Karpas-422 (cell line): Measurements from ENCODE around the gene GALNT12. TPM values are rescaled to one million over a fixed set of nuclear protein-coding genes. Genes with fewer than 3 reads are reported as not detected.

ENCODE experiments used
- DNase-seq: peaks from one replicate; pipeline ENCODE4 v3.0.0-alpha.2; 2015
- H2AFZ ChIP-seq: fragments of 200-600 bp; sonication (generic); 2 replicates; pipeline ENCODE4 v1.6.1; 2014; ENCODE audit warnings: antibody characterized with exemption, low read length, mixed read lengths
- H3K27ac ChIP-seq: fragments of 200-600 bp; sonication (generic); 2 replicates; pipeline ENCODE4 v1.5.1; 2014; ENCODE audit warnings: mild to moderate bottlenecking, low read length, moderate library complexity
- H3K27me3 ChIP-seq: fragments of 200-600 bp; sonication (generic); 2 replicates; pipeline ENCODE4 v1.6.1; 2014; ENCODE audit warnings: low read length, mixed read lengths
- H3K36me3 ChIP-seq: fragments of 200-600 bp; sonication (generic); 2 replicates; pipeline ENCODE4 v1.6.1; 2014; ENCODE audit warnings: low read length, mixed read lengths; ENCODE audit not compliant: insufficient read depth
- H3K4me1 ChIP-seq: fragments of 200-600 bp; sonication (generic); 2 replicates; pipeline ENCODE4 v1.6.1; 2014; ENCODE audit warnings: mild to moderate bottlenecking, low read length, mixed read lengths
- H3K4me2 ChIP-seq: fragments of 200-600 bp; sonication (generic); 2 replicates; pipeline ENCODE4 v1.6.1; 2014; ENCODE audit warnings: low read length, low read depth, mild to moderate bottlenecking; ENCODE audit not compliant: poor library complexity, severe bottlenecking
- H3K4me3 ChIP-seq: fragments of 200-600 bp; sonication (generic); 2 replicates; pipeline ENCODE4 v1.5.1; 2014; ENCODE audit warnings: mild to moderate bottlenecking, antibody characterized with exemption, low read length, mixed read lengths
- H3K79me2 ChIP-seq: fragments of 200-600 bp; sonication (generic); 2 replicates; pipeline ENCODE4 v1.6.1; 2014; ENCODE audit warnings: mild to moderate bottlenecking, low read length, mixed read lengths
- H3K9ac ChIP-seq: fragments of 200-600 bp; sonication (generic); 2 replicates; pipeline ENCODE4 v1.6.0; 2014; ENCODE audit warnings: low read length
- H3K9me2 ChIP-seq: fragments of 200-600 bp; sonication (generic), shearing (Covaris generic); replicated peaks from 2 replicates; pipeline ENCODE4 v1.6.0; 2014; ENCODE audit warnings: mild to moderate bottlenecking, low read length, moderate library complexity; ENCODE audit not compliant: insufficient read depth
- H3K9me3 ChIP-seq: fragments of 300-700, 200-600 bp; sonication (generic); 2 replicates; pipeline ENCODE4 v1.6.1; 2014; ENCODE audit warnings: low read length, mixed read lengths
- H4K20me1 ChIP-seq: fragments of 200-600 bp; sonication (generic); 2 replicates; pipeline ENCODE4 v1.6.1; 2014; ENCODE audit warnings: mild to moderate bottlenecking, antibody characterized with exemption, low read length, low read depth; ENCODE audit not compliant: insufficient read depth
- total RNA-seq: library from RNA; depleted of rRNA; stranded (reverse); fragments of >200 nt; shearing (Covaris generic); gene quantifications from 2 replicates; pipeline ENCODE4 v1.2.3, GENCODE V29; 2014; ENCODE audit warnings: low replicate concordance

Gene GALNT12
- total RNA-seq, 1 experiment from 2014 or later, result 14.9 TPM

- Histone ChIP-seq H3K9me3 (no peaks in the 10 kb centered on the region), H3K9ac (no peak overlapping the region), H3K9me2 (no peaks in the 10 kb centered on the region), H3K27ac (no peak overlapping the region), H3K79me2 (no peaks in the 10 kb centered on the region), H4K20me1 (no peaks in the 10 kb centered on the region), H3K27me3 (no peaks in the 10 kb centered on the region), H3K4me3 (no peak overlapping the region), H2AFZ (no peak overlapping the region), H3K4me2 (no peak overlapping the region), H3K4me1 (peaks cover 21% of the 10 kb centered on the region), H3K36me3 (no peaks in the 10 kb centered on the region)
- DNase-seq, result no peak
Measured at GRCh38 chr9:98880311-98881015, 73.0 kb downstream of the GALNT12 start.

GRCh38 chr9:98881356-98881755, 73.9 kb downstream of the GALNT12 start:
- Histone ChIP-seq H3K9me3 (no peaks in the 10 kb centered on the region), H3K79me2 (no peaks in the 10 kb centered on the region), H3K27ac (no peak overlapping the region)

DNA sequence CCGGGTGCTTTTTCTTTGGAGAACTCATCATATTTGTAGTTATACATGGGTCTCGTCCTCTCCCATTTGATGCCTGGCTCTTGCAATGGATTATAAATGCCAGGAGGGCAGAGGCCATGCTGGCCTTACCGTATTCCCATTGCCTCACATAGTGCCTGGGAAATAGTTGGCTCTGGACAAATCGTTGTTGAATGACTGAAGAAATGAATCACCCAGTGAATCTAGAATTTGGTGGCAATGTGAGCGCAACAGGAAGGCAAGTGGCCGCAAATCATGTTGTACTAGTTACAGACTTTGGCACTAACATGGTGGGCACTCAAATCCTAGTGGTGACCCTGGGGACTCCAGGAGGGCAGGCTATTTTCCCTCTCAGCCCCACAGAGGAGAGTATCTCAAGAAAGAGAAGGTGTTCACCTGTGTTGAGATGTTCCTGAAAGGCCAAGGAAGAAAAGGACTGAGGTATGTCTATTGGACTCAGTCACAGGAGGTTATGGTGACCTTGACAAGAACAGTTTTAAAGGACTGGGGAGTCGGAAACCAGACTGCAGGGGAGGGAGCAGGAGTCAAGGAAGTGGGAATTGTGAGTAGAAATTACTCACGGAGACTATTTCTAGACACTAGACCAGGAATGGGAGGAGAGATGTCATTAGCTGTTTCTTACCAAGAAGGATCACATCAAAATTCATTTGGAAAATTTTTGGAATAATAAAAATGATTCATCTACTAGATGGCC, 74.5 kb downstream of the GALNT12 start:
- Histone ChIP-seq H3K27ac (no peak overlapping the region), H3K4me3 (no peak overlapping the region), H3K4me1 (peaks cover 36% of the 10 kb centered on the region), H2AFZ (no peak overlapping the region), H3K4me2 (no peak overlapping the region), H3K27me3 (no peaks in the 10 kb centered on the region), H3K9me3 (no peaks in the 10 kb centered on the region), H3K9me2 (no peaks in the 10 kb centered on the region), H4K20me1 (no peaks in the 10 kb centered on the region), H3K36me3 (no peaks in the 10 kb centered on the region), H3K9ac (no peak overlapping the region), H3K79me2 (no peaks in the 10 kb centered on the region)
- no peak for DNase-seq

More at GRCh38 chr9:98881356-98881755, 73.9 kb downstream of the GALNT12 start:
- DNase-seq, result no peak
- H3K9me2 ChIP-seq, result no peaks in the 10 kb centered on the region
- H3K4me2 ChIP-seq, result no peak overlapping the region
- H3K9ac ChIP-seq, result no peak overlapping the region
- no peaks in the 10 kb centered on the region for H3K27me3 ChIP-seq
- peaks cover 30% of the 10 kb centered on the region for H3K4me1 ChIP-seq
- no peaks in the 10 kb centered on the region for H4K20me1 ChIP-seq
- no peak overlapping the region for H2AFZ ChIP-seq
- H3K36me3 ChIP-seq, result no peaks in the 10 kb centered on the region
- no peak overlapping the region for H3K4me3 ChIP-seq

DNA sequence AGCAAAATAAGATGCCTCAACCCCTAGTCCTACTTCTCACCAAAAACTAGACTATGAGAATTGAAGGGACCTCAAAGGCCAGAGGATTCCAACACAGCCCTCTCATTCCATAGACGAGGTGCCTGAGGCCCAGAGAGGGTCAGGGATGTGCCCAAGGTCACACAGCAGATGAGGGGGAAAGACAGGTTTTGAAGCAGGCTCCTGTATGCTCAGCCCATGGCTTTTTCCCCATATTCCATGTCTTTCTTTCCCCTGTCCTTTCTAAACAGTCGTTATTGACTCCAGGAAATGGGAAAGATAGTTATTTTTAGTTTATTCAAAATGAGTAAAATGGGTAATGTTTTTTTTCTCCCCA, 75.1 kb downstream of the GALNT12 start:
- no peak overlapping the region for H3K27ac ChIP-seq
- no peaks in the 10 kb centered on the region for H3K27me3 ChIP-seq
- H3K9me2 ChIP-seq, result no peaks in the 10 kb centered on the region
- no peak overlapping the region for H3K4me2 ChIP-seq
- H3K36me3 ChIP-seq, result no peaks in the 10 kb centered on the region
- H3K9ac ChIP-seq, result no peak overlapping the region
- no peaks in the 10 kb centered on the region for H4K20me1 ChIP-seq
- peaks cover 42% of the 10 kb centered on the region for H3K4me1 ChIP-seq
- H2AFZ ChIP-seq, result no peak overlapping the region
- H3K79me2 ChIP-seq, result no peaks in the 10 kb centered on the region
- no peaks in the 10 kb centered on the region for H3K9me3 ChIP-seq
- H3K4me3 ChIP-seq, result no peak overlapping the region
- DNase-seq, result no peak

GRCh38 chr9:98883276-98883675, 75.8 kb downstream of the GALNT12 start:
- no peaks in the 10 kb centered on the region for H3K79me2 ChIP-seq
- peaks cover 49% of the 10 kb centered on the region for H3K4me1 ChIP-seq
- H2AFZ ChIP-seq, result no peak overlapping the region
- no peaks in the 10 kb centered on the region for H3K27me3 ChIP-seq
- no peak for DNase-seq
- H3K9me3 ChIP-seq, result no peaks in the 10 kb centered on the region
- no peaks in the 10 kb centered on the region for H3K36me3 ChIP-seq
- no peak overlapping the region for H3K27ac ChIP-seq
- H3K9ac ChIP-seq, result no peak overlapping the region
- H3K4me3 ChIP-seq, result no peak overlapping the region
- no peak overlapping the region for H3K4me2 ChIP-seq
- no peaks in the 10 kb centered on the region for H4K20me1 ChIP-seq
- no peaks in the 10 kb centered on the region for H3K9me2 ChIP-seq

GRCh38 chr9:98884849-98885248, 77.4 kb downstream of the GALNT12 start:
- H3K9me3 ChIP-seq, result no peaks in the 10 kb centered on the region
- no peak overlapping the region for H3K4me2 ChIP-seq
- no peaks in the 10 kb centered on the region for H3K27me3 ChIP-seq
- no peak overlapping the region for H3K9ac ChIP-seq
- no peak overlapping the region for H3K4me3 ChIP-seq
- DNase-seq, result no peak
- H2AFZ ChIP-seq, result no peak overlapping the region
- no peaks in the 10 kb centered on the region for H3K36me3 ChIP-seq
- no peaks in the 10 kb centered on the region for H4K20me1 ChIP-seq
- H3K79me2 ChIP-seq, result no peaks in the 10 kb centered on the region
- H3K4me1 ChIP-seq, result peaks cover 65% of the 10 kb centered on the region
- no peak overlapping the region for H3K27ac ChIP-seq
- no peaks in the 10 kb centered on the region for H3K9me2 ChIP-seq

DNA sequence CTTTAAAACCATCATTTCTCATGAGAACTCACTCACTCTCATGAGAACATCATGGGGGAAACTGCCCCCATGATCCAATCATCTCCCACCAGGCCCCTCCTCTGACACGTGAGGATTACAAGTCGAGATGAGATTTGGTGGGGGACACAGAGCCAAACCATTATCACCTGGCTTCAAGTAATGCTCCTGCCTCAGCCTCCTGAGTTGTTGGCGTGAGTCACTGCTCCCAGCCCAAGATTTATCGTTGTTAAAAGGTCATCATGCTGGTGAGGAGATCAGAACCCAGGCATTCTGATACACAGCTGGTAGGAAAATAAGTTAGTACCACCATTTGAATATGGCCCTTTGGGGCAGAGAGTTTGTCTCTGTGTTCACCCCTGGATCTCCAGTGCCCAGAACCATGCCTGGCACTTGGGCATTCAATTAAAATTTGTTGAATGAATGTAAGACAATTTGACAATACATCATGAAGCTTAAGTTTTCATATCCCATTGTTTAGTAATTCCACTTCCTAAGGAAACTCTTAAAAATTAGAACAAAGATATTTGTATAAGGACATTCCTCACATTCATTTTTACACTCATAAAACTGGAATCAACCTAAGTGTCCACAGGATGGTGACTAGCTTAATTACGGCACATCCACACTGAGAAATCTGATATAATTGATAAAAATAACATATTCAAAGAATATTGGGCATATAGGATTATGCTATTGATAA, 78.3 kb downstream of the GALNT12 start:
- H3K4me2 ChIP-seq, result peak overlapping the region; percentile 24
- DNase-seq, result no peak
- H3K79me2 ChIP-seq, result no peaks in the 10 kb centered on the region
- H3K36me3 ChIP-seq, result no peaks in the 10 kb centered on the region
- no peak overlapping the region for H3K4me3 ChIP-seq
- H3K9me3 ChIP-seq, result no peaks in the 10 kb centered on the region
- H2AFZ ChIP-seq, result no peak overlapping the region
- H3K9me2 ChIP-seq, result no peaks in the 10 kb centered on the region
- no peaks in the 10 kb centered on the region for H3K27me3 ChIP-seq
- H3K27ac ChIP-seq, result no peak overlapping the region
- peaks cover 73% of the 10 kb centered on the region for H3K4me1 ChIP-seq
- no peaks in the 10 kb centered on the region for H4K20me1 ChIP-seq
- H3K9ac ChIP-seq, result no peak overlapping the region

DNA sequence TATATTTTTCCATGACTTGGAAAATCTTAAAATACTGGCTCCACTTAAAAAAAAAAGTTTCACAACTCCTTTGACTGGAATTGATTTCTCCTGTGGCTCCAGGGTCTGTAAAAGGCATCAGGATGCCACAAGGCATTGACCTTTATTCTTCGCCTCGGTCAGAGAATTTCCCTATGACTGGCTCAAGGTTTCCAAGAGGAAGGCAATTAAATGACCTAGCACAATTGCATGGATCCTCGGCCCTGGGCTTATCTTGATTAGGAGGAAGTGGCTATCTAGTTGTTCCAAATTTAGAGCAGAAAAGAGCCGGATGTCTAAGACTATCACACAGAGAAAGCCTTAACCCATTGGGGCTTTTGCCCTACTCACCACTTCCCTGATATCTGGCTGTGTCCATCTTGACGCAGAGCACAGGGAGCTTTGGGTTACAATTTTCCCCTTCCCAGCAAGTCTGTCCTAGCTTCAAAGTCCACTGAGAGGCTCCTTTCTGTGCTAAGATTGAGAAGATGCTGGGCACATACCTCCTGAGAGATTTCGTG, 79.3 kb downstream of the GALNT12 start:
- Histone ChIP-seq H3K4me1 (peaks cover 73% of the 10 kb centered on the region), H3K79me2 (no peaks in the 10 kb centered on the region), H3K4me3 (no peak overlapping the region), H3K27me3 (no peaks in the 10 kb centered on the region), H3K9me3 (no peaks in the 10 kb centered on the region), H3K27ac (no peak overlapping the region), H3K4me2 (peak overlapping the region; percentile 16), H3K36me3 (no peaks in the 10 kb centered on the region), H4K20me1 (no peaks in the 10 kb centered on the region), H3K9me2 (no peaks in the 10 kb centered on the region), H2AFZ (no peak overlapping the region), H3K9ac (no peak overlapping the region)
- no peak for DNase-seq
